ENCODE data around the gene RGN. TPM values are rescaled to one million over a fixed set of nuclear protein-coding genes. Genes with fewer than 3 reads are reported as not detected.
"Not testable (repeated sequence)": the region's sequence is repeated elsewhere in the genome, so short reads cannot be mapped to it uniquely, and the experiment has no call there.

Gene RGN
- total RNA-seq, 1 donor from 2014 or later, result 2.9 TPM

GRCh38 chrX:47129157-47129898, 51.1 kb downstream of the RGN start:
- H3K4me3 ChIP-seq (ENCODE audit: low read depth, low read length), result peak overlapping the region; percentile 74
- no peak for TF ChIP-seq CTCF (conservative IDR thresholded peaks at IDR 0.05; ENCODE audit: low read depth, low read length)
- DNase-seq (ENCODE audit: low read depth), result peak; percentile 75

- no peak for TF ChIP-seq CTCF (conservative IDR thresholded peaks at IDR 0.05; ENCODE audit: low read depth, low read length)
- no peak for DNase-seq (ENCODE audit: low read depth)
- peak overlapping the region; percentile 74 for H3K4me3 ChIP-seq (ENCODE audit: low read depth, low read length)
Observed at GRCh38 chrX:47129899-47130358, 51.7 kb downstream of the RGN start.

GRCh38 chrX:47133493-47133892, 55.2 kb downstream of the RGN start:
- DNase-seq (ENCODE audit: low read depth), result no peak
- H3K4me3 ChIP-seq (ENCODE audit: low read depth, low read length), result no peak overlapping the region
- TF ChIP-seq CTCF (conservative IDR thresholded peaks at IDR 0.05; ENCODE audit: low read depth, low read length), result no peak

- H3K4me3 ChIP-seq (ENCODE audit: low read depth, low read length); DNase-seq (ENCODE audit: low read depth): not testable (repeated sequence)
Observed at GRCh38 chrX:47135650-47136049, 57.4 kb downstream of the RGN start.

GRCh38 chrX:47138171-47138570, 59.9 kb downstream of the RGN start:
- no peak for TF ChIP-seq CTCF (conservative IDR thresholded peaks at IDR 0.05; ENCODE audit: low read depth, low read length)
- H3K4me3 ChIP-seq (ENCODE audit: low read depth, low read length), result no peak overlapping the region
- DNase-seq (ENCODE audit: low read depth), result no peak

Other genes with a start within 250 kb of the RGN start
- gene RP2, start 241.4 kb upstream of the RGN start, total RNA-seq, result 7.0 and 16.3 TPM in 2 replicates
- 3.7 and 4.5 TPM in 2 replicates for gene JADE3, start 166.0 kb upstream of the RGN start, total RNA-seq
- gene NDUFB11, start 66.3 kb downstream of the RGN start, total RNA-seq, result 83.4 and 90.5 TPM in 2 replicates
- 41.2 and 57.0 TPM in 2 replicates for gene RBM10, start 66.8 kb downstream of the RGN start, total RNA-seq
- gene UBA1, start 115.4 kb downstream of the RGN start, total RNA-seq, result 161 and 183 TPM in 2 replicates
- 83.4 and 95.4 TPM in 2 replicates for gene CDK16, start 140.2 kb downstream of the RGN start, total RNA-seq
- gene USP11, start 154.6 kb downstream of the RGN start, total RNA-seq, result 24.7 and 30.2 TPM in 2 replicates

All from epithelial cell of proximal tubule (primary cell).